ENCODE results near the gene WDTC1. TPM values are rescaled to one million over a fixed set of nuclear protein-coding genes. Genes with fewer than 3 reads are reported as not detected.

The WDTC1 gene
- total and polyA plus RNA-seq, 2 of the 13 experiments (the other 11 are each of a cell fraction or from before 2014, with no cell fraction given) = 5.5 TPM

DNA sequence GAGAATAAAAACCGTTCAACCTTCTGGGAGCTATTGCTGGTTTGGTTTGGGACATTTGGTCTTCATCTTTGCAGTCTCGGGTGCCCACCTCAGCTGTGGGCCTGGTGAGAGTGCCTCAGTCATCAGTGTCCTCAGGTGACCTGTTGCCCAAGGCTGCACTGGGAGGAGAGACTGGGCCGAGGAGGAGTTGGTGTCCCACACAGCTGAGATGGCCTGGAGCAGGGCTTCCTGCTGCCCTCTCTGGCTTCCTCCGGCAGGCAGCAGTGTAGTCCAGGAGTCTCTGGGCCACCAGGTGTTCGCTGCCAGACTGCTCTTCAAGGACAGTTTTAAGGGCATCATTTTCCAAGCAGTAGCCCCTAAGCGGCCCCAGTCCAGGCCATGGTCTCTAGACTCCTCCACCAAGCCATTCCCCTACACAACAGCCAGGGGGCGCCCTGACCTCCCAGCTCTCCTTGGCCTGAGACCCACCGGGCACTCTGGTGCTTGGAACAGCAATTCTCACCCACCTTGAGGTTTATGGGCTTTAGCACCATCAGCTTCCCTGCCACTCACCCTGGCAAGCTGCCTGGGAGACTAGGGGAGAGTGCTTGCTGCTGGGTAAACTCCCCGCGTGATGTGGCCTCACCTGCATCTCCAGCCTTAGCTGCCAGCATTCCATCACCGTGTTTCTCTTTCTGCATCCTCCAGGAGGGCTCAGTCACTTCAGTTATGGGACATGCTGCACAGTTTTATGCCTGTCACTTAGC, 98.3 kb downstream of the WDTC1 start (continued):
- TF ChIP-seq SMC3 (IDR thresholded peaks at IDR 0.05; ENCODE audit: low read length) = peak; percentile 20; the same call in 1 of the 2 replicates
- no peak for TF ChIP-seq GPBP1L1 (CRISPR knock-in tag; IDR thresholded peaks at IDR 0.05)

DNA sequence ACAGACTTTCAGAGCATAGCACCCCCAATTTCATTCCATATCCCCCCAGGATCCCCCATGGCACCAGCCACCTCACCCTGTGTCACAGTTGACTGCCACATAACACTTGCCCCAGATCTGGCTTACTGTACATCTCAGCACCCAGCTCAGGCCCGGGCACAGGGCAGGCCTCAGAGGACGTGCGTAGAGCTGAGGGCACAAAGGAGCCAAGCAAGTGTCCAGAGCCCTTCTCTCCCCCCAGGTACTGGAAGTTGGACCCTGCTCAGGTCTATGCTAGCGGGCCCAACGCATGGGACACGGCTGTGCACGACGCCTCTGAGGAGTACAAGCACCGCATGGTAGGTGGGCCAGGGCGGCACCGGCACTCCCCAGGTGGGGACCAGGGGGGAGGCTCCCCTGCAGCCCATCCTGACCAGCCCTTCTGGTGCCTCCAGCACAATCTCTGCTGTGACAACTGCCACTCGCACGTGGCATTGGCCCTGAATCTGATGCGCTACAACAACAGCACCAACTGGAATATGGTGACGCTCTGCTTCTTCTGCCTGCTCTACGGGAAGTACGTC, 99.4 kb downstream of the WDTC1 start:
- peaks cover 3% of the 10 kb centered on the region for H3K79me2 ChIP-seq (ENCODE audit: insufficient read depth, low read length)
- no peak overlapping the region for H3K4me2 ChIP-seq (ENCODE audit: low read depth, low read length)
- H4K20me1 ChIP-seq (ENCODE audit: insufficient read depth, low read length) = no peaks in the 10 kb centered on the region
- H3K36me3 ChIP-seq (replicated peaks in 1 of 2; ENCODE audit: control insufficient read depth in 1 of 2, insufficient read depth in 2 of 2, low read length in 2 of 2) = peaks cover 16 to 57% of the 10 kb centered on the region in 2 experiments
- DNase-seq (ENCODE audit: low spot score) (no peak), FAIRE-seq (no peak), ATAC-seq (no peak)
- ChIA-PET POLR2A (no interaction called here), CTCF (ENCODE audit: low intra/inter-chr PET ratio, low total read pairs) (no interaction called here)
- H3K9me3 ChIP-seq (ENCODE audit: low read length) = no peaks in the 10 kb centered on the region
- H3K4me3 ChIP-seq (replicated peaks in 1 of 3; ENCODE audit: insufficient read depth in 1 of 3, low read depth in 2 of 3, low read length in 3 of 3) = no peak overlapping the region
- no peak overlapping the region for H3K27ac ChIP-seq (ENCODE audit: extremely low read length, insufficient read depth, low read length)
- no peaks in the 10 kb centered on the region for H3K4me1 ChIP-seq (ENCODE audit: insufficient read depth, low read length)
- H3K9ac ChIP-seq (ENCODE audit: insufficient read depth, low read depth, low read length) = no peak overlapping the region
- H3K27me3 ChIP-seq (ENCODE audit: control insufficient read depth in 1 of 2, insufficient read depth in 2 of 2, low read length in 2 of 2) = no peaks in the 10 kb centered on the region
- 98% methylated on average over 9 of the region's 17 CpGs for WGBS (ENCODE audit: low lambda C conversion rate)
- intact Hi-C loops (cut with micrococcal nuclease; ENCODE audit: unreplicated experiment) = no loop called here
- in situ Hi-C loops (cut with HindIII; ENCODE audit: extremely low pct_ligation_motif_present, low pct_unique_long_range_greater_than_20kb) = no loop called here
- BruUV-seq (replicated peaks) = no TSS peak
- TF ChIP-seq ZNF841 (CRISPR knock-in tag; IDR thresholded peaks at IDR 0.05; ENCODE audit: borderline replicate concordance) = no peak
- TF ChIP-seq AGO2 (optimal IDR thresholded peaks at IDR 0.05; ENCODE audit: low read depth, low read length) = peak; percentile 59
- H2AFZ ChIP-seq (ENCODE audit: low read length) = no peak overlapping the region
